ENCODE measurements around the gene SLC49A4.
"Not testable (repeated sequence)": the region's sequence is repeated elsewhere in the genome, so short reads cannot be mapped to it uniquely, and the experiment has no call there.

Gene SLC49A4, protein sequence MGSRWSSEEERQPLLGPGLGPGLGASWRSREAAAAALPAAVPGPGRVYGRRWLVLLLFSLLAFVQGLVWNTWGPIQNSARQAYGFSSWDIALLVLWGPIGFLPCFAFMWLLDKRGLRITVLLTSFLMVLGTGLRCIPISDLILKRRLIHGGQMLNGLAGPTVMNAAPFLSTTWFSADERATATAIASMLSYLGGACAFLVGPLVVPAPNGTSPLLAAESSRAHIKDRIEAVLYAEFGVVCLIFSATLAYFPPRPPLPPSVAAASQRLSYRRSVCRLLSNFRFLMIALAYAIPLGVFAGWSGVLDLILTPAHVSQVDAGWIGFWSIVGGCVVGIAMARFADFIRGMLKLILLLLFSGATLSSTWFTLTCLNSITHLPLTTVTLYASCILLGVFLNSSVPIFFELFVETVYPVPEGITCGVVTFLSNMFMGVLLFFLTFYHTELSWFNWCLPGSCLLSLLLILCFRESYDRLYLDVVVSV

DNA sequence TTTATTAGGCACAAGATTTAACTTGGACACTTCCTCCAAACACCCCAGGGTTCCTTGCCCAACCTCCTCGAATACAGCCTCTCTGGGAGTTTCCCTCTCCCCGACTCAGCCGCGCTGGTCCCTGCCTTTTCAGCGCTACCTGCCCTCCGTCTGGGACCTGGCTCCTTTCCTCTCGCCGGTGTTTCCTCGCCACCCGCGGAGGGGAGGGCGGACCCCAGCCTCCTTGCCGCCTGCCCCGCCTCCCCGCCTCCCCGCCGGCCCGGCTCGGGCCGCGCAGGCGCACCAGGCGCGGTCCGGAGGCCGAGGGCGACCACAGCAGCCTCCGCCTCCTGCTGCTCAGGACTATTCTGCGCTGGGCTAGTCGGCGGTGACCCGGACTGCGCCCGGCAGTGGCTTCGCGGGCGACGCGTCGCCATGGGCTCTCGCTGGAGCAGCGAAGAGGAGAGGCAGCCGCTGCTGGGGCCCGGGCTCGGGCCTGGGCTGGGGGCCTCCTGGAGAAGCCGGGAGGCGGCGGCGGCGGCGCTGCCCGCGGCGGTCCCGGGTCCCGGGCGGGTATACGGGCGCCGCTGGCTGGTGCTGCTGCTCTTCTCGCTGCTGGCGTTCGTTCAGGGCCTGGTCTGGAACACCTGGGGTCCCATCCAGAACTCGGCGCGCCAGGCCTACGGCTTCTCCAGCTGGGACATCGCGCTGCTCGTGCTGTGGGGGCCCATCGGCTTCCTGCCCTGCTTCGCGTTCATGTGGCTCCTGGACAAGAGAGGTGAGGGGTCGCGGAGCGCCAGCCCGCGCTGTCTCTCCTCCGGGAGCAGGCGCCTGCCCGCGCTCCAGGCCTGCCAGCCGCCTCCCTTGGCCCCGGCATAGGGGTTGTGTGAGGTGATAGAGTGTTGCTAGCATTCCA is at the start of gene SLC49A4:
SLC49A4 (plus strand) TSS at position 291 of the 895 bp plus-strand sequence; CDS start at position 415, 124 bp downstream.
- peak; percentile 66 for DNase-seq (ENCODE audit: low read depth)

DNA sequence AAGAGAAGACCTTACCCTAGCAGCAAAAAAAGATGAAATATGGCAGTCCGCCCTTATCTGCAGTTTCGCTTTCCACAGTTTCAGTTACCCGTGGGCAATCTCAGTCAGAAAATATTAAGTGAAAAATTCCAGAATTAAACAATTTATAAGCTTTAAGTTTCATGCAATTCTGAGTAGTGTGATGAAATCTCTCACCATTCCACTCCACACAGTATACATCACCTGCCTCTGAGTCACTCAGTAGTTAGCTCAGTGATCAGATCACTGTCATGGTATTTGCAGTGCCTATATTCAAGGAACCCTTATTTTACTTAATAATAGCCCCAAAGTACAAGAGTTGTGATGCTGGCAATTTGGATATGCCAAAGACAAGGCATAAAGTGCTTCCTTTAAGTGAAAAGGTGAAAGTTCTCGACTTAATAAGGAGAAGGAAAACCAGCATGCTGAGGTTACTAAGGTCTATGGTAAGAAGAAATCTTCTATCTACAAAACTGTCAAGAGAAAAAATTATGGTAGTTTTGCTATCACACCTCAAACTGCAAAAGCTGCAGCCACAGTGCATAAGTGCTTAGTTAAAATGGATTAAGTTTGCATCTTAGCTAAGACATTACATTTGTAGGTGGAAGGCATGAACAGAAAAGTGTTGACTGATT is 49.4 kb upstream of the SLC49A4 start:
- DNase-seq (ENCODE audit: low read depth) = peak; percentile 40

DNA sequence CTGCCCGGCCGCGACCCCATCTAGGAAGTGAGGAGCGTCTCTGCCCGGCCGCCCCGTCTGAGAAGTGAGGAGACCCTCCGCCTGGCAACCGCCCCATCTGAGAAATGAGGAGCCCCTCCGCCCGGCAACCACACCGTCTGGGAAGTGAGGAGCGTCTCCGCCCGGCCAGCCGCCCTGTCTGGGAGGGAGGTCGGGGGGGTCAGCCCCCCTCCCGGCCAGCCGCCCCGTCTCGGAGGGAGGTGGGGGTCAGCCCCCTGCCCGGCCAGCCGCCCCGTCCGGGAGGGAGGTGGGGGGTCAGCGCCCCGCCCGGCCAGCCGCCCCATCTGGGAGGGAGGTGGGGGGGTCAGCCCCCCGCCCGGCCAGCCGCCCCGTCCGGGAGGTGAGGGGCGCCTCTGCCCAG is 47.6 kb upstream of the SLC49A4 start:
- DNase-seq (ENCODE audit: low read depth) = not testable (repeated sequence)

DNA sequence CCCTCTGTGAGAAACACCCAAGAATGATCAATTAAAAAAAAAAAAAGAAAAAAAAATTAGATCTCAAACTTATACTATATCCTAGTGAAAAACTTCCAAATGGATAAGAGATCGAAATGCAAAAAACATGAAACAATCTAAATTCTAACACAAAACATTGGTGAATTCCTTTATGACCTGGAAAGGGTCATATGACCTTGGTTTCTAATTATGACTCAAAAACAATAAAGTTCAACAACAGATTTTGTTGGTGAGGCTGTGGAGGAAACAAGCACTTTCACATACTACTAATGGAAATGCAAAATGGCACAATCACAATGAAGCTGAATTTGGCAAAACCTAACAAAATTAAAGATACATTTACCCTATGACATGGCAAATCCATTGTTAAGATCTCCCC is 46.5 kb upstream of the SLC49A4 start:
- no peak for DNase-seq (ENCODE audit: low read depth)

DNA sequence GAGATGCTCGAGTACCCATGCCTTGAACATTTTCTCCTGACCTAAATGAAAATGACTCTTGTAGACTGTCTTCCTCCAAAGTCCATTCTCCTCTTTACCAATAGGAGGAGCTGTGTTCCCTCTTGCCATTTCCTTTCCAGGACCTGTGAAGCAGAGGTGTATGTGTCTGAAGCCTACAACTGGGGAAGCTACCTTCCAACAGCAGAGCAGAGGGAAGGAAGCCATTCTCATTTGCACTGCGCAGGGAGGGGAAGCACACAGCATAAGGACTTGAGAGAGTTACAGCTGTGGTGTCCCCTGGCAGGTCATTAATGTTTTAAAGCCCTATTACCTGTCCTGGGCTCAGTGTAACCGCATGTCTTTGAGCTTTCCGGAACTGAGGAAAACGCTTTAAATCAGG is 39.9 kb upstream of the SLC49A4 start:
- peak; percentile 23 for DNase-seq (ENCODE audit: low read depth)

DNA sequence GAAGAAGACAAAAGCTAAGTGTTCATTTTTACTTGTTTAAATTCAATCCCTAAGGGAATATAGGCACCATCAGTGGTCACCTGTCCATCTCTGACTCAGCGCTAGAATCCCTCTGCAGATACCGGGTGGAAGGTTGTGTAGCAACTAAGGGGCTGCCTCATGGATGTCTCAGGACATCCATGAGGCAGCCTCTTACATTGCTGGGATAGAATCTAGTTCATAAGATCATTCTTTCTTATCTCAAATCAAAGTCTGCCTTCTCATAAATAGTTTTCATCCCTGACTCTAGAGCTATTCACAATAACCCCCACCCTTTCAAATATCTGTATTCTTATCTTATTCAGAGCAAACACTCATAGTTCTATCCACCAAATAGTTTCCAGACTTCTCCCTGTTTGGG is 39.4 kb upstream of the SLC49A4 start:
- no peak for DNase-seq (ENCODE audit: low read depth)

DNA sequence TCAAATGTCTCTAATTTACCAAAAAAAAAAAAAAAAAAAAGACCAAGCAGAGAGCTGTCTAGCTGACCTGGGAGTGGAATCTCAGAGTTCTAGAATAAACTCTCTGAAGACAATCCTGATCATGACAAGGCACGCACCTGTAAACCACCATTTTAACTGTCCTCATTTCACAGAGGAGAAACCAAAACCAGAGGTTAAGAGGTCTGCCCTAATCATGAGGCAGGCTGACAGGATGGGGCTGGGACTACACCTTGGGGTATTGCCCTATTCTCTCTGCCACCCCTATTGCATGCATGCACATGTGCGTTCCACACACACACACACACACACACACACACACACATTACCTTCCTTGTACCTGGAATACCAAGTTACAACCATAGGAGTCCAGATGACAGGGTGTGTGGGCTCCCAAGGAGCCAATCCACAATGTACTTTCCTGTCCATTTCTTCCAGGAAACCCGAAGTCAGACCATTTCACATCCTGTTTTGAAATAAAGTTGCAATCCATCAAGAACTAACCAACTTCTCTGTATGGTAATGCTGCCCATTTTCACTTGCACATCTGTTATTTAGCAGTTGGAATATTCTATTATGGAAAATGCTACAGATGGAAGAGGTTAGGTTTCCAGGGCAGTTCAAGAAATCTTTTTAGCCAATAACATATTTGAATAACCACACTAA is 35.9 kb upstream of the SLC49A4 start:
- peak; percentile 78 for DNase-seq (ENCODE audit: low read depth)

DNA sequence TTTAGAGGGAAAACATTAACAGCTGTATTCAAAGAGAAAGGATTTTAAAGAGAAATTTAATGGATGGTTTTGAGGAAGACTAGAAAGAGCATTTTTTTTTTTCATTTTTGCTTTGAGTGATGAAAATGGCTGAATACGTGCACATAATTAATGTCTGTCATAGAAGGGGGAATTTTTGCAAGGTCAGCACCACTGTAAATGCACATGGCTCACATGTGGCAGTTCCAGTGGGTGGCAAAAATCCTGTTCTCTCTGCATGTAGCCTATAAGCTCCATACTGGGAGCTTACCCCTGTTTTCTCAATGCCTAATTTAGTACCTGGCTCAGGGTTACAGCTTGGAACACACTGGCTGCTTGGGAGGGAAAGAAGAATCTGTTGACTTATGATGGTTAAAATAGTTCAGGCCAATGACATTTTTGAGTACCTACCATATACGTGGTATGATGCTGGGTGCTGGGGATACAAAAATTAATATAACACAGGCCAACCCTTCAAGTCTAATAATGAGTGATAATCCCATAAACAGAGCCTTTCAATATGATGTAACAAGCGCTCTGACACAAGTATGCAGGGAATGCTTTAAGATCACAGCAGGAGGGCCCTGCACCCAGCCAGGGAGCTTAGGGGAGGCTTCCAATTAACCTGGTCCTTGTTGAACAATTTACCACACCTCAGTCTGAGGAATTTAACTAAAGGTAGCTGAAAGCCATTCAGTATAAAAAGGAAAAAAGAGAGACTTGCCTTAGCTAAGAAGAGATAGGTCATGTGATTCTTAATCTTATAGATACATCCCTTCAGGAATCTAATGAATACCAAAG is 34.2 kb upstream of the SLC49A4 start:
- no peak for DNase-seq (ENCODE audit: low read depth)

DNA sequence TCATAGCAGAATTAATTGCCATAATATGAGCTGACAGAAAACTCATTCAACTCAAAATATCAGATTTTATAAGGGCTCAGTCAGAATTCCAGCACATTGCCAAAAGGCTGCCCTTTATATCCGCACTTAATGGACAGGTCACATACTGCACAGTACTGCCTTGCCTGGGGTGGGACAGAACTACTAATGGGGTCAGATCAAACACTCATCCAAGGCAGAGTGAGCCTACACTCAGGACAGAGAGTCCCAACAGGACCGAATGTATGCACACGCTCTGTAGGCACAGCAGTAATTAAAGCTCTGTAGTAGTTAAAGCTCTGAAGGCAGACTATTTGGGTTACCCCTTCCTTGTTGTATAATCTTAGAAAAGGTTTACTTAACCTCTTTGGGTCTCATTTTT is 28.4 kb upstream of the SLC49A4 start:
- no peak for DNase-seq (ENCODE audit: low read depth)

DNA sequence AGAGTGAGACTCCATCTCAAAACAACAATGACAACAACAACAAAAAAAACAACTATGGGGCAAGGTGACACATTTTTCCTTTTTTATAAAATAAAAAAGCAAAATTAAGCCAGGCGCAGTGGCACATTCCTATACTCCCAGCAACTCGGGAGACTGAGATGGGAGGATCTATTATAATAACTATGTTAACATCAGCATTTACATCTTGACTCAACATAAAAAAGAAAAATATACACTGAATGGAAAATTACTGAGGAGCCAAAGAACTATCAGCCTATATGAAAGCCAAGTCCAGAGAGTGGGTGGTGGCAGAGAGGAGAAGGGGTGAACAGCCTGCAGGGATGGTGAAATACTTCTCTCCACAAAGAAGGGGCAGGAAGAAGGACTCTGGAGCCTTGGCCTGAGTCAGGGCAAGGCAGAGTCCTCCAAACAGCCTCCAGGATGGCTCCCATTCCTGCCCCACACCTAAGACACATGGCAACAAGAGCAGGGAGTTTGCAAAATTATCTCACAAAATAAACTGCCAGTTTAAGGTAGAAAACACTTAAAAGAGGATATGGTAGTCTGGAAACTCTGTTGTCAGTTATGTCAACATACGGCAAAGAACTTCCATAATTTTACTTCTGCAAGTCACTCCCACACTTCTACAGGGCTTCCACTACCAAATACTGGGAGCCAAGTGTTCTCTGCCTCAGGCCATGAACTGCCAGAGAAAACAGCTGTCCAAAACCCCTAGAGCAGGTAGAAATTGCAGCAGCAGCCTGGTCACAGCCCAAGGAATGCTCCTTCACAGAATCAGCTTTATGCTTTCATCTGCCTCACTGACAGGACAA is 27.1 kb upstream of the SLC49A4 start:
- DNase-seq (ENCODE audit: low read depth) = no peak

DNA sequence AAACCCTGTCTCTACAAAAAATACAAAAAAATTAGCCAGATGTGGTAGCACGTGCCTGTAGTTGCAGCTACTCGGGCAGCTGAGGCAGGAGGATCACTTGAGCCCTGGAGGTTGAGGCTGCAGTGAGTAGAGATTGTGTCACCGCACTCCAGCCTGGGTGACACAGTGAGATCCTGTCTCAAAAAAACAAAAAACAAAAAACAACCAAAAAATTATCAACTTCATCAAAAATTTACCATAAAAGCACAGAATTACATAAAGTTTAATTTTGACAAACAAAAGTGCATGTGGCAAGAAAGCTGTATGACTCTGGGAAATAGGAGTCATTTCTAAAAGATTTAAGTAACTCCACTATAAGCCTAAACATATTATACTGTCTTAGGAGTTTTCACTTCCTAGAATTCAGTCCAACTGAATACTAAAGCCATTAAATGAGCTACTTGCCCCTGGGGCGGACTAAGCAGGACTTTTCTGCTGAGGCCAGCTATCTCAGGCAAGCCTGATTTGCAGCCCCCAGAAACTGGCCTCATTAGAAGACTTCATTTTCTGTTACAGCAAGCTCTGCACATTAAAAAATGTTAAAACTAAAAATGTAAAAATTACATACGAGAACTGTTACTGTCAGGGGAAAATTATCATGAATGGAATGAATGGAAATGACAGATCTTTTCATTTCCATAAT is 24.2 kb upstream of the SLC49A4 start:
- no peak for DNase-seq (ENCODE audit: low read depth)

DNA sequence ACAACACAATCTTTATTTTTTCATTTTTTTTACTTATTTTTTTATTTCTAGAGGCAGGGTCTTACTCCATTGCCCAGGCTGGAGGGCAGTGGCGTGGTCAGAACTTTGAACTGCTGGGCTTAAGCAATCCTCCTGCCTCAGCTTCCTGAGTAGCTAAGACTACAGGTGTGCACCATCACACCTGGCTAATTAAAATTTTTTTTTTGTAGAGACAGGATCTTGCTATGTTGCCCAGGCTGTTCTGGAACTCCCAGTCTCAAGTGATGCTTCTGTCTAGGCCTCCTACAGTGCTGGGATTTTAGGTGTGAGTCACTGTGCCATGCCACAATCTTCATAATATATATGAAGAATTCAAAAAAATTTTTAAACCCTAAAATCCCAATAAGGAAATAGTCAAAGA is 22.0 kb upstream of the SLC49A4 start:
- no peak for DNase-seq (ENCODE audit: low read depth)

DNA sequence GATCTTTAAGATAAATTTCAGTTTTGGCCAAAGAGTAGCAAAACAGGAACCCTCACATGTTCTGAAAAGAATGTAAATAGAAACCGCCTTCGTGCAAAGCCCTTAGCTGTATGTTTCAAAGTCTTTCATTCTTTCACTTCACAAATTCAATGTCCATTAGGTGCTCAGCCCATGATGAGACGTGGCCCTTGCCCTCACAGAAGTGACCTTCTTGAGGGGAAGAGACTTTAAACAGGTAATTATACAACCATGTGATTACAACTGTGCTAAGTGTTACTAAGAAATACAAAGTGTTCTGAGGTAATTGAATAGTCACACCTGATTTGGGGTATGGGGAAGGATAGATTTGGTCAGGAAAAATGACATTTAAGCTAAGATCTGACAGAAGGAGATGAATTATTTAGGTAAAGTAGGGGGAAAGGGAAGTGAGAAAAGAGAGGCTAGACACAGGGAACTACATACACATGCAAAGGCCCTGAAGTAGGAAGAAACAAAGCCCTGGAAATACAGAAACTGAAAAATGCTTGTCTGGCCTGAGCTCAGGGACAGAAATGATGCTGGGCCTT is 20.8 kb upstream of the SLC49A4 start:
- DNase-seq (ENCODE audit: low read depth) = no peak

DNA sequence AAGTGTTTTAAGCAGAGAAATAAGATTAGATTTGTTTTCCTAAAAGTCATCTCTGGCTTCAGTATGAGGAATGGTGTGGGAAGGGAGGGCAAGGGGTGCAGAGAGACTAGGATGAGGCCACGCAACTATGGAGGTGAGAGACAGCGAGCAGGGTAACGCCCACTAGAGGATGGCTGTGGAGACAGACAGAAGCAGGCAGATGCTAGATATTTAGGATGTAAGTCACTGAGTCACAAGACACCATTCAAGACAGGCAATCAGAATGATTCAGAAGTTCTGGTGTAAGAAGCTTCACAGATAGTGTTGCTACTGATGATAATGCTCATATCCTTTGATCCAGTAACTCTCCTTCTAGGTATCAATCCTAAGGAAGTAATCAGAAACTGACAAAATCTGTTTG is 20.3 kb upstream of the SLC49A4 start:
- peak; percentile 16 for DNase-seq (ENCODE audit: low read depth)

DNA sequence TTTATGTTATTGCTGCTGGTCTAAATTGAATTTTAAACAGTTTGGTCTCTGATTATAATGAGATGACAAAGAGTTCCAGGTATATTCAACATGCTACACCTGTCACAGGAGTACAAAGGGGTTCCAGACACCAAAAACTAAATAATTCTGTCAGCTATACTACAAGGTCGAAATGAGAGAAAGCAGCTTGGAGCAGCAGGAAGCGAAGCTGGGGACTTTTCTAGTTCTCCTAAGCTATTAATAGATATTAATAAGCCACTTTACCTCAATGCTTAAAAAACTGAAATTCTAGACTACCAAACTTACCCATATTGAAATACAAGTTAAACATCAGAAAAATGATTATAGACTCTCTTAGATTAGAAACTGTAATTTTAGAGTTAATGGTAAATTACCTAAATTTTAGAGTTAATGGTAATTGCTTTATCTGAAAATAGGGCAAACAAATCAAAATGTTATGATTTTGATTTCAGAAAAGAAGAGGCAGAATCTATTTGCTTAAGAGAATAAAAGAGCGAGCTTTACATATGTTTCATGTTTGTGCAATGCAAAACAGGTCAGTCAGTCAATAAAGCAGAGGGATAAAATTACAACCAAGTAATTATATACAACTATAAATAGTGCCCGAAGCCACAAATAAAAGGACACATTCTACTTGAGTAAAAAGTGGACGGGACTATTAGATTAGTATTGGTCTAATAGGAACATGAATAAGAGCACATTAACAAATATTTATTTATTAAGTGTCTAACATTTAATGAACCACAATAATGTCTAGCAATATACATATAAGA is 18.0 kb upstream of the SLC49A4 start:
- no peak for DNase-seq (ENCODE audit: low read depth)

DNA sequence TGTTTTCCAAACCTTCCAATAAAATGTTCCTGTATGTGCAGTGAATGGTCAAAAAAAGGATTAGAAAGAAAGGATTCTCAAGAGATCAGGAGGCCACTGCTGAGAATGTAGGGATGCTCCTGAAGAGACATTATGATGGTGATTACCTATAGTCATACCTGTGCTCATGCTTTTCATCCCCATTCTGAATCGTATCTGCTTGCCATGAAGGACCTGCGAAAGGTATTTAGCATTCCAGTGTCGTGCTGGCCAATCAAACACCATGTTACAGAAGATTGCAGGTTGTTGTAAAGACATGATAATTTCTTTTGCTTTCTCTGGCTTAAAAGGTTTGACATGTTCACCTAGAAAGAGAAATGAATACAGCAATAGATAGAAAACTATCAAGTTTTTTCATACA is 17.3 kb upstream of the SLC49A4 start:
- no peak for DNase-seq (ENCODE audit: low read depth)

DNA sequence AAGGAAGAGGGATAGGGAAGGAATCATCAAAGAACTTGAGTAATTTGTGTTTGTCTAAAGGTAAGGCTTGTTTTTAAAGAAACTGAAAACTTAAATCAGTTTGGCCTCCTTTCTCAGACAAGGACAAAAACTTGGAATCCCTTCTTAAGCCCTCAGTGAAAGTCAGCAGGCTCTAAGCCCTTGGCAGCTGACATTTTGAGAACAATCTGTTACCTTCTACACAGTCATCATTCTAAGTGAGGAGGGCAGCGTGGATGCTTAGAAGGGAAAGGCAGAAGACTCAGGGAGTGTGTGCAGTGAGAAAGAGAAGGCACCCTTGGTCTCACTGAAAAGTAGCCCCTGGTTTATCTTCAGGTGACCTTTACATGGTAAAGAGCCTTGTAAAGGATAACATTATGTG is 12.1 kb upstream of the SLC49A4 start:
- DNase-seq (ENCODE audit: low read depth) = no peak

DNA sequence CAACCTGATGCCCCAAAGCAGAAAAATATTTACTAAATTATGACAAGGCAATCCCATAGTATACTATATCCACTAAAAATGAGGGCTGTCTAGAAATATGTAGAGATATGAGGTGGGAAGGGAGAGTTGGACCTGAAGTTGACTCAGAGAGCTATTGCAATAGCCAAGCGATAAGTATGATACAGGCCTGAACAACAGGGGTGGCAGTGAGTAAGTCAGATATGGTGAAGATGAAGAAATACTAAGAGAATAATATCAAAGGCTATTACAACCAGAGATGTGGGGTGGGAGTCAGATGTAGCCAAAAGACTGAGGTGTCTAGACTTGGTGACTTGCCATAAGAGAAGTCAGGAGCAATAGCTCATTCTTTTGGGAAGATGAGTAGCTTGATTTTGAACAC is 10.4 kb upstream of the SLC49A4 start:
- DNase-seq (ENCODE audit: low read depth) = no peak

All from fibroblast of gingiva (primary cell).